ENCODE measurements around the gene SKI. TPM values are rescaled to one million over a fixed set of nuclear protein-coding genes. Genes with fewer than 3 reads are reported as not detected.

The SKI gene
- total RNA-seq, 6 experiments from 2014 or later: 23.7 to 84.8 (median 31.4) TPM

GRCh38 chr1:2317230-2318065 lies 89.3 kb downstream of the SKI start:
- no peak overlapping the region for H3K27ac ChIP-seq
- H3K36me3 ChIP-seq: no peaks in the 10 kb centered on the region
- DNase-seq (no peak), ATAC-seq (no peak)
- intact Hi-C loops (cut with DNase I): loop anchor here (5.0 to 10.0 kb wide), 2 partner anchors 103 to 120 kb away; no protein-coding TSS in a partner anchor
- H3K4me3 ChIP-seq: no peak overlapping the region
- H3K4me1 ChIP-seq: peaks cover 0 to 17% (median 2%) of the 10 kb centered on the region in 4 donors
- WGBS (ENCODE audit: insufficient coverage, low coverage, low lambda C conversion rate, missing lambda C conversion rate): 97% methylated on average over 4 of the region's 32 CpGs
- no peaks in the 10 kb centered on the region for H3K9me3 ChIP-seq
- TF ChIP-seq POLR2A (IDR thresholded peaks at IDR 0.05) (no peak), CTCF (IDR thresholded peaks at IDR 0.05) (no peak)
- H3K27me3 ChIP-seq: no peaks in the 10 kb centered on the region

GRCh38 chr1:2318314-2319278 lies 90.5 kb downstream of the SKI start:
- intact Hi-C loops (cut with DNase I): loop anchor here (5.0 to 10.0 kb wide), 2 partner anchors 104 to 121 kb away; no protein-coding TSS in a partner anchor
- Histone ChIP-seq H3K27ac (no peak overlapping the region), H3K36me3 (no peaks in the 10 kb centered on the region), H3K9me3 (no peaks in the 10 kb centered on the region), H3K27me3 (no peaks in the 10 kb centered on the region), H3K4me1 (peaks cover 0 to 5% (median 0%) of the 10 kb centered on the region in 4 donors), H3K4me3 (no peak overlapping the region)
- DNase-seq (no peak), ATAC-seq (no peak)
- TF ChIP-seq CTCF (IDR thresholded peaks at IDR 0.05): no peak
- TF ChIP-seq POLR2A (IDR thresholded peaks at IDR 0.05): no peak
- 58% methylated on average over 12 of the region's 41 CpGs for WGBS (ENCODE audit: insufficient coverage, low coverage, low lambda C conversion rate, missing lambda C conversion rate)

GRCh38 chr1:2319291-2319690 lies 91.2 kb downstream of the SKI start:
- H3K9me3 ChIP-seq: no peaks in the 10 kb centered on the region
- DNase-seq (no peak), ATAC-seq (no peak)
- no peaks in the 10 kb centered on the region for H3K36me3 ChIP-seq
- no peak for TF ChIP-seq POLR2A (IDR thresholded peaks at IDR 0.05)
- no peak for TF ChIP-seq CTCF (IDR thresholded peaks at IDR 0.05)
- H3K27ac ChIP-seq: no peak overlapping the region
- no peak overlapping the region for H3K4me3 ChIP-seq
- H3K27me3 ChIP-seq: no peaks in the 10 kb centered on the region
- 77% methylated on average over 3 of the region's 21 CpGs for WGBS (ENCODE audit: insufficient coverage, low coverage, low lambda C conversion rate, missing lambda C conversion rate)
- intact Hi-C loops (cut with DNase I): loop anchor here (5.0 to 10.0 kb wide), 2 partner anchors 104 to 122 kb away; no protein-coding TSS in a partner anchor
- peaks cover 0 to 4% (median 0%) of the 10 kb centered on the region in 4 donors for H3K4me1 ChIP-seq

- Histone ChIP-seq H3K36me3 (no peaks in the 10 kb centered on the region), H3K27ac (no peak overlapping the region), H3K4me3 (no peak overlapping the region), H3K4me1 (no peaks in the 10 kb centered on the region), H3K9me3 (no peaks in the 10 kb centered on the region), H3K27me3 (no peaks in the 10 kb centered on the region)
- TF ChIP-seq CTCF (IDR thresholded peaks at IDR 0.05) (no peak), POLR2A (IDR thresholded peaks at IDR 0.05) (no peak)
- DNase-seq (no peak), ATAC-seq (no peak)
- WGBS (ENCODE audit: insufficient coverage, low coverage, low lambda C conversion rate, missing lambda C conversion rate): 82% methylated on average over 9 of the region's 15 CpGs
- intact Hi-C loops (cut with DNase I): no loop called here
Observed at GRCh38 chr1:2320006-2320405, 91.9 kb downstream of the SKI start.
